ENCODE measurements around the gene FOXP1. TPM values are rescaled to one million over a fixed set of nuclear protein-coding genes. Genes with fewer than 3 reads are reported as not detected.

Gene FOXP1
- total RNA-seq, 4 donors from 2014 or later: 49.8 to 157 (median 71.9) TPM

DNA sequence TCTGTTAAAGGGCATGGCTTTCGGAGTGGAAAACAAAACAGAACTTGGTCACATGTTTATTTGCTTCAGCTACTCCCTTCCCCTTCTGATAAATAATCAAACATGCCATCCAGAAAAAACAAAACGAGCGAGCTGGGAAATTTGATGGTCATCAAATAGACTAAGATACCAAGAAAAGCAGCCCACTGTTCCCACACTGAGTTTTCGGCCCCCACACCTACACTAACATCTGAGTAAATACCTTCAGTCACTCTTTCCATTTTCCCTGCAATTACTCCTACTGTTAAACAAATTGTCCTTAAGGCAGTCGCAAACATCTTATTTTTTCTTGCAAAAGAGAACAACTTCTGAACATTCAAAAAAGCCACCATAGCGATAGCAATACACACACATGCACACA lies 454.6 kb downstream of the FOXP1 start:
- 46% methylated on average over 6 of the region's 6 CpGs for WGBS

GRCh38 chr3:71127844-71128243 lies 455.7 kb downstream of the FOXP1 start:
- no peaks in the 10 kb centered on the region for H3K9me3 ChIP-seq
- H3K4me1 ChIP-seq: peaks cover 28% of the 10 kb centered on the region
- 91% methylated on average over 7 of the region's 7 CpGs for WGBS

More for the DNA sequence above, 454.6 kb downstream of the FOXP1 start:
- peak overlapping the region; percentile 93 for H3K27ac ChIP-seq
- peak overlapping the region; percentile 57 for H3K4me3 ChIP-seq
- no peaks in the 10 kb centered on the region for H3K9me3 ChIP-seq
- no peak for DNase-seq (ENCODE audit: low spot score in 2 of 2)
- no peaks in the 10 kb centered on the region for H3K27me3 ChIP-seq
- no peaks in the 10 kb centered on the region for H3K36me3 ChIP-seq
- H3K4me1 ChIP-seq: peaks cover 28% of the 10 kb centered on the region
- no peak for TF ChIP-seq POLR2AphosphoS5 (IDR thresholded peaks at IDR 0.05)

DNA sequence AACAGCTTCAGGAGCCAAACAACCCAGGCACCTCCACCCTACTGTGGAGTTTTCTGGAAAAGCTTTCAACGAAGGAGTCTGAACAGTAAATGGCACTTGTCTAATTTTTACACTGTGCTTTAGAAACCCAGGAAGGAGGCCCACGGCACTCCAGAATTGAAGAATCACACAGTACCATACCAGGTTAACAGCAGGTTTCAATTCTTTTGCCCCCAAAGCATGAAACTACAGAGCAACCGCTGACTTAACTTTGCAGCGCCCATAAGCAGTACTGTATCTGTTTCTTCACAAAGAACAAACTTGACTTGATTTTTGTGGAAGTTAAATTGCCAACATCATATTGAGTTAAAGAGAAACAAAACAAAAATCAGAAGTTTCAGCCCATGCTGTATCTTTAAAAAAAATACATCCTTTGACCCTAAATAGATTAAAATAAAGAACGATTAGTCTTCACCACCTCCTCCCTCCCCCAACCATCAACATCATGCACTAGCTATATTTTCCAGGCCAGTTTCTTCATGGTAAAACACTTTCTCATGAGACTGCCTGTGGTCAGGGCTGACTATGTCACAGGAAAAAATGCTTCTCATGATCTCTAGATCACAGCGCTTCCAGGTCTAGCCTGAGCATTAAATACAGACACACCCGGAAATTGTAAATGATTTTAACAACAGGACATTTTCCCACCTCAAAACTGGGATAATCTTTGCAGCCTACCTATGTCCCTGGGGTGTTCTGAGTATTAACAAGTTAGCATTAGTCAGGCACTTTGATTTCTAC lies 456.3 kb downstream of the FOXP1 start:
- Histone ChIP-seq H3K27me3 (no peaks in the 10 kb centered on the region), H3K4me1 (peaks cover 25% of the 10 kb centered on the region), H3K27ac (no peak overlapping the region), H3K36me3 (no peaks in the 10 kb centered on the region), H3K9me3 (no peaks in the 10 kb centered on the region), H3K4me3 (no peak overlapping the region)
- TF ChIP-seq POLR2A (IDR thresholded peaks at IDR 0.05) (no peak), EP300 (IDR thresholded peaks at IDR 0.05) (no peak)
- DNase-seq (ENCODE audit: low spot score in 2 of 2): no peak
- 64% methylated on average over 7 of the region's 7 CpGs for WGBS

More at GRCh38 chr3:71127844-71128243, 455.7 kb downstream of the FOXP1 start:
- peak overlapping the region; percentile 9 for H3K27ac ChIP-seq
- TF ChIP-seq POLR2A (IDR thresholded peaks at IDR 0.05): no peak
- TF ChIP-seq, protein P1, sequence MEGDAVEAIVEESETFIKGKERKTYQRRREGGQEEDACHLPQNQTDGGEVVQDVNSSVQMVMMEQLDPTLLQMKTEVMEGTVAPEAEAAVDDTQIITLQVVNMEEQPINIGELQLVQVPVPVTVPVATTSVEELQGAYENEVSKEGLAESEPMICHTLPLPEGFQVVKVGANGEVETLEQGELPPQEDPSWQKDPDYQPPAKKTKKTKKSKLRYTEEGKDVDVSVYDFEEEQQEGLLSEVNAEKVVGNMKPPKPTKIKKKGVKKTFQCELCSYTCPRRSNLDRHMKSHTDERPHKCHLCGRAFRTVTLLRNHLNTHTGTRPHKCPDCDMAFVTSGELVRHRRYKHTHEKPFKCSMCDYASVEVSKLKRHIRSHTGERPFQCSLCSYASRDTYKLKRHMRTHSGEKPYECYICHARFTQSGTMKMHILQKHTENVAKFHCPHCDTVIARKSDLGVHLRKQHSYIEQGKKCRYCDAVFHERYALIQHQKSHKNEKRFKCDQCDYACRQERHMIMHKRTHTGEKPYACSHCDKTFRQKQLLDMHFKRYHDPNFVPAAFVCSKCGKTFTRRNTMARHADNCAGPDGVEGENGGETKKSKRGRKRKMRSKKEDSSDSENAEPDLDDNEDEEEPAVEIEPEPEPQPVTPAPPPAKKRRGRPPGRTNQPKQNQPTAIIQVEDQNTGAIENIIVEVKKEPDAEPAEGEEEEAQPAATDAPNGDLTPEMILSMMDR (IDR thresholded peaks at IDR 0.05): no peak
- TF ChIP-seq POLR2AphosphoS5 (IDR thresholded peaks at IDR 0.05): no peak
- TF ChIP-seq EP300 (IDR thresholded peaks at IDR 0.05): no peak
- no peaks in the 10 kb centered on the region for H3K36me3 ChIP-seq
- H3K27me3 ChIP-seq: no peaks in the 10 kb centered on the region
- no peak overlapping the region for H3K4me3 ChIP-seq
- no peak for DNase-seq (ENCODE audit: low spot score in 2 of 2)

GRCh38 chr3:71125738-71126137 lies 457.8 kb downstream of the FOXP1 start:
- Histone ChIP-seq H3K27ac (no peak overlapping the region), H3K36me3 (no peaks in the 10 kb centered on the region), H3K4me3 (no peak overlapping the region), H3K27me3 (no peaks in the 10 kb centered on the region), H3K4me1 (peaks cover 13% of the 10 kb centered on the region), H3K9me3 (no peaks in the 10 kb centered on the region)
- no peak for DNase-seq (ENCODE audit: low spot score in 2 of 2)
- 100% methylated on average over 1 of the region's 1 CpG for WGBS
- TF ChIP-seq POLR2AphosphoS5 (IDR thresholded peaks at IDR 0.05) (no peak), POLR2A (IDR thresholded peaks at IDR 0.05) (no peak), EP300 (IDR thresholded peaks at IDR 0.05) (no peak)
- TF ChIP-seq, protein P1 (IDR thresholded peaks at IDR 0.05): no peak

DNA sequence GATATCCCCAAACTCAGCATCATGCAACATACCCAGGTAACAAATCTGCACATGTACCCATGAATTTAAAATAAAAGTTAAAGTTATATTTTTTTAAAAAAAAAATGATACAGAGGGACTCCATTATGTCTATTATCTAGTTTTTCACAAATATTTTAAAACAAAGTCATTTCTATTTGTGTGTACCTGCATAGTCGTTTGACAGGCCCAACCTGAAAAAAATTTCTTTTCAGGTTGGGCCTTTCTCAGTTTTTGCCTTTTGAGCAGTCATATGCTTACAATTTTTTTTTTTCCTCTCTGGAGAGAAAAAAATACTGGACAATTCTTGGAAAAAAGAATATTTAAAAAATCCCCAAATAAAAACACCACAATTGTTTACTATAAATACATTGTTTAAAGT lies 459.5 kb downstream of the FOXP1 start:
- DNase-seq (ENCODE audit: low spot score in 2 of 2): no peak
- WGBS: 32% methylated on average over 1 of the region's 1 CpG
- TF ChIP-seq POLR2AphosphoS5 (IDR thresholded peaks at IDR 0.05) (no peak), EP300 (IDR thresholded peaks at IDR 0.05) (no peak), POLR2A (IDR thresholded peaks at IDR 0.05) (no peak)
- TF ChIP-seq, protein P1 (IDR thresholded peaks at IDR 0.05): no peak
- H3K4me3 ChIP-seq: no peak overlapping the region
- H3K9me3 ChIP-seq: no peaks in the 10 kb centered on the region
- H3K4me1 ChIP-seq: peaks cover 12% of the 10 kb centered on the region
- H3K27ac ChIP-seq: no peak overlapping the region
- no peaks in the 10 kb centered on the region for H3K27me3 ChIP-seq
- no peaks in the 10 kb centered on the region for H3K36me3 ChIP-seq

- Histone ChIP-seq H3K36me3 (no peaks in the 10 kb centered on the region), H3K27ac (no peak overlapping the region), H3K9me3 (no peaks in the 10 kb centered on the region), H3K4me1 (peaks cover 12% of the 10 kb centered on the region), H3K4me3 (no peak overlapping the region), H3K27me3 (no peaks in the 10 kb centered on the region)
- TF ChIP-seq POLR2AphosphoS5 (IDR thresholded peaks at IDR 0.05): no peak
- no peak for TF ChIP-seq POLR2A (IDR thresholded peaks at IDR 0.05)
- TF ChIP-seq EP300 (IDR thresholded peaks at IDR 0.05): no peak
- TF ChIP-seq, protein P1 (IDR thresholded peaks at IDR 0.05): no peak
- WGBS: 90% methylated on average over 4 of the region's 4 CpGs
- DNase-seq (ENCODE audit: low spot score in 2 of 2): no peak
These were observed 460.9 kb downstream of the FOXP1 start for GRCh38 chr3:71122641-71123040.
